Activated B cell treated with CpG ODN at 0.5 μM for 24 hours (primary cell): ENCODE data around the gene CNTNAP2. TPM values are rescaled to one million over a fixed set of nuclear protein-coding genes. Genes with fewer than 3 reads are reported as not detected.
"Not testable (repeated sequence)": the region's sequence is repeated elsewhere in the genome, so short reads cannot be mapped to it uniquely, and the experiment has no call there.

Source experiments
- ATAC-seq: fragments of 200-7000 bp; cut with Tn5 transposase; one replicate; pipeline ENCODE4 v1.10.0; 2021; ENCODE audit warnings: low read depth, mild to moderate bottlenecking, moderate library complexity
- CTCF ChIA-PET: fragments of 350-600 bp; sonication (Branson Sonifier 250); formaldehyde crosslinking; loops from one replicate; lab custom pipeline; 2021; ENCODE audit warnings: antibody characterized with exemption; lab: Charles Lee
- POLR2A ChIA-PET: fragments of 350-600 bp; sonication (Branson Sonifier 250); formaldehyde crosslinking; loops from one replicate; lab custom pipeline; 2021; ENCODE audit warnings: antibody characterized with exemption; lab: Charles Lee
- DNase-seq: peaks from one replicate; pipeline ENCODE4 v3.0.0; 2022
- H3K27ac Mint-ChIP-seq: one replicate; pipeline ENCODE4 v1.8.0; 2020; ENCODE audit warnings: mixed read lengths
- H3K27me3 Mint-ChIP-seq: one replicate; pipeline ENCODE4 v1.8.0; 2021; ENCODE audit warnings: mixed read lengths
- H3K36me3 Mint-ChIP-seq: one replicate; pipeline ENCODE4 v1.8.0; 2021; ENCODE audit warnings: low read depth, mixed read lengths
- H3K4me1 Mint-ChIP-seq: one replicate; pipeline ENCODE4 v1.8.0; 2021; ENCODE audit warnings: mixed read lengths
- H3K4me3 Mint-ChIP-seq: one replicate; pipeline ENCODE4 v1.8.0; 2020; ENCODE audit warnings: mild to moderate bottlenecking, mixed read lengths
- H3K9me3 Mint-ChIP-seq: one replicate; pipeline ENCODE4 v1.8.0; 2020; ENCODE audit warnings: mixed read lengths
- CTCF ChIP-seq: fragments of 200-600 bp; IDR thresholded peaks from one replicate; pipeline ENCODE4 v1.8.0; 2022; ENCODE audit warnings: antibody characterized with exemption, mild to moderate bottlenecking
- intact Hi-C: fragments of 100-400 bp; cut with micrococcal nuclease; formaldehyde crosslinking; loops from one replicate; pipeline ENCODE4 v1.15.1; 2024
- total RNA-seq: library from RNA; stranded (reverse); gene quantifications from 2 replicates; pipeline ENCODE4 v1.2.3, GENCODE V29; 2022

CNTNAP2 gene
- total RNA-seq, 1 donor from 2014 or later, result 0.84 TPM

DNA sequence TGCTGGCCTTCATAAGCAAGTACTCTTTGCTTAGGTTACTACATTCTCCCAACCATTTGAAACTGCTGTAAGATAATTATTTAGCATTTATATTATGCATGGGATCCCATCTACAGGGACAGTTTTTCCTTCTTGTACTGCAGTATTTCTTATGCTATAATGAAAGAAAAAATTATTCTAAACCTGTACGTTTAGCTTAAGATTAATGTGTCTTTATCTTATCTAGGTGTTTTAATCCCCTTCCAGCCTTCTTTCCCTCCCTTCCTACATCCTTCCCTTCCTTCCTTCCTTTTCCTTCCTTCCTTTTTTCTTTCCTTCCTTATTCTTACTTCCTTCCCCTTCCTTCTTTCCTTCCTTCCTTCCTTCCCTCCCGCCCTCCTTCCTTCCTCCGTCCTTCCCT is 778.3 kb downstream of the CNTNAP2 start:
- Mint-ChIP-seq H3K36me3 (no peaks in the 10 kb centered on the region), H3K27me3 (no peaks in the 10 kb centered on the region), H3K9me3 (peaks cover 6% of the 10 kb centered on the region), H3K4me3 (no peak overlapping the region), H3K4me1 (no peaks in the 10 kb centered on the region), H3K27ac (no peak overlapping the region)
- ChIA-PET CTCF (no interaction called here), POLR2A (no interaction called here)
- TF ChIP-seq CTCF, result no peak
- intact Hi-C loops, result no loop called here
- DNase-seq (no peak), ATAC-seq (no peak)

GRCh38 chr7:146902266-146902665 is 785.7 kb downstream of the CNTNAP2 start:
- ChIA-PET CTCF (no interaction called here), POLR2A (no interaction called here)
- Mint-ChIP-seq H3K36me3 (no peaks in the 10 kb centered on the region), H3K9me3 (peaks cover 11% of the 10 kb centered on the region), H3K27me3 (no peaks in the 10 kb centered on the region), H3K27ac (no peak overlapping the region), H3K4me3 (no peak overlapping the region), H3K4me1 (no peaks in the 10 kb centered on the region)
- intact Hi-C loops, result no loop called here
- ATAC-seq (no peak), DNase-seq (no peak)
- no peak for TF ChIP-seq CTCF

DNA sequence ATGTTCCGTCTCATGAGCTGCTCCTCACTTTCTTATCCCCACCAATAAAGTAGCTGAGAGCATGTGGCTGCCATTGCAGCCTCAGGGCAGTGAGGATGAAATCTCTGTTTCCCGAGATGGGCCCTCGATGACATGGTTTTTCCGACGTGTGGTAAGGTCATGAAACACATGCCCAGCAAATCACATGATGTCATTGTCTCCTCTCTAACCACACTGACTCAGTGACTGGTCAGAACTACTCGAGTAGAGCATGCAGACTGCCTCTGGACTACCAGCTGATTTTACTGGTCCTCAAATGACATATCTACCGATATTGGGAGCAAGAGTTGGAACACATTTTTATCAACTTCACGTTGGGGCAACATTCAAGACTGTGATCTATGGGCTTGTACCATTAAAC is 786.1 kb downstream of the CNTNAP2 start:
- ATAC-seq, result no peak
- H3K4me1 Mint-ChIP-seq, result no peaks in the 10 kb centered on the region
- CTCF ChIA-PET, result no interaction called here
- no peaks in the 10 kb centered on the region for H3K36me3 Mint-ChIP-seq
- no peak for DNase-seq
- H3K27ac Mint-ChIP-seq, result no peak overlapping the region
- POLR2A ChIA-PET, result no interaction called here
- no peak for TF ChIP-seq CTCF
- intact Hi-C loops, result no loop called here
- H3K27me3 Mint-ChIP-seq, result no peaks in the 10 kb centered on the region
- peaks cover 11% of the 10 kb centered on the region for H3K9me3 Mint-ChIP-seq
- H3K4me3 Mint-ChIP-seq, result no peak overlapping the region

- H3K27me3 Mint-ChIP-seq, POLR2A ChIA-PET: not testable (repeated sequence)
Observed at GRCh38 chr7:146905746-146906145, 789.1 kb downstream of the CNTNAP2 start.

GRCh38 chr7:146922782-146923181 is 806.2 kb downstream of the CNTNAP2 start:
- Mint-ChIP-seq H3K27ac (no peak overlapping the region), H3K9me3 (peaks cover 4% of the 10 kb centered on the region), H3K4me1 (no peaks in the 10 kb centered on the region), H3K36me3 (no peaks in the 10 kb centered on the region), H3K4me3 (no peak overlapping the region), H3K27me3 (no peaks in the 10 kb centered on the region)
- intact Hi-C loops, result no loop called here
- ATAC-seq, result no peak
- no peak for DNase-seq
- CTCF ChIA-PET, result no interaction called here
- POLR2A ChIA-PET, result no interaction called here
- no peak for TF ChIP-seq CTCF

More at GRCh38 chr7:146905746-146906145, 789.1 kb downstream of the CNTNAP2 start:
- CTCF ChIA-PET, H3K9me3 Mint-ChIP-seq, H3K36me3 Mint-ChIP-seq, H3K4me1 Mint-ChIP-seq, H3K4me3 Mint-ChIP-seq, DNase-seq, intact Hi-C loops, H3K27ac Mint-ChIP-seq, ATAC-seq: not testable (repeated sequence)

DNA sequence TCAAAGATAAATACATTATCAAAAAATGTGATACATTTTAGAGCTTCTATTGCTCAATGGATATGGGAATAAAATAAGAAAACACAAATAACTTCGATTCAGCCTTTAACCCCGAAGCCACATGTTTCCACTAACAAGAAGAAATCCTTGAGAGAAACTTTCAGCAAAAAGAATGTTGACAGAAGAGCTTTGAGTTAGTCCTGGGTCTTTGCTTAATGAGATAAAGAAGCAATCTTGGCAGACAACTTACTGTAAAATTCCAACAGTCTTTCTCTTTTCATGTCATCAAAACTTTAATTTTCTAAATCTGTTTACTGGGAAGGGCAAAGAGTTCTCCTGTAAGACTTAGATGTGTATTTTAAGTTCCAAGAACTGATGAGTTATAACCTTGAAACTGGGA is 810.2 kb downstream of the CNTNAP2 start:
- ChIA-PET POLR2A (no interaction called here), CTCF (no interaction called here)
- Mint-ChIP-seq H3K27ac (no peak overlapping the region), H3K4me3 (no peak overlapping the region), H3K36me3 (no peaks in the 10 kb centered on the region), H3K27me3 (no peaks in the 10 kb centered on the region), H3K9me3 (no peaks in the 10 kb centered on the region), H3K4me1 (no peaks in the 10 kb centered on the region)
- intact Hi-C loops, result no loop called here
- ATAC-seq (no peak), DNase-seq (no peak)
- no peak for TF ChIP-seq CTCF
